T-helper 2 cell (primary cell): ENCODE data around the gene DSG4.
A peak's percentile ranks its signal among the peaks of the same experiment; 100 is the strongest.
"Not testable (repeated sequence)": the region's sequence is repeated elsewhere in the genome, so short reads cannot be mapped to it uniquely, and the experiment has no call there.

Experiments
- DNase-seq, 5 experiments: peaks; one replicate each; pipeline versions ENCODE4 v3.0.0 to v3.0.0-alpha.2; 2012 to 2022
- total RNA-seq, 2 donors: gene quantifications; one replicate each; lab custom pipeline; 2026; lab: John Stamatoyannopoulos, UW

The DSG4 gene, protein sequence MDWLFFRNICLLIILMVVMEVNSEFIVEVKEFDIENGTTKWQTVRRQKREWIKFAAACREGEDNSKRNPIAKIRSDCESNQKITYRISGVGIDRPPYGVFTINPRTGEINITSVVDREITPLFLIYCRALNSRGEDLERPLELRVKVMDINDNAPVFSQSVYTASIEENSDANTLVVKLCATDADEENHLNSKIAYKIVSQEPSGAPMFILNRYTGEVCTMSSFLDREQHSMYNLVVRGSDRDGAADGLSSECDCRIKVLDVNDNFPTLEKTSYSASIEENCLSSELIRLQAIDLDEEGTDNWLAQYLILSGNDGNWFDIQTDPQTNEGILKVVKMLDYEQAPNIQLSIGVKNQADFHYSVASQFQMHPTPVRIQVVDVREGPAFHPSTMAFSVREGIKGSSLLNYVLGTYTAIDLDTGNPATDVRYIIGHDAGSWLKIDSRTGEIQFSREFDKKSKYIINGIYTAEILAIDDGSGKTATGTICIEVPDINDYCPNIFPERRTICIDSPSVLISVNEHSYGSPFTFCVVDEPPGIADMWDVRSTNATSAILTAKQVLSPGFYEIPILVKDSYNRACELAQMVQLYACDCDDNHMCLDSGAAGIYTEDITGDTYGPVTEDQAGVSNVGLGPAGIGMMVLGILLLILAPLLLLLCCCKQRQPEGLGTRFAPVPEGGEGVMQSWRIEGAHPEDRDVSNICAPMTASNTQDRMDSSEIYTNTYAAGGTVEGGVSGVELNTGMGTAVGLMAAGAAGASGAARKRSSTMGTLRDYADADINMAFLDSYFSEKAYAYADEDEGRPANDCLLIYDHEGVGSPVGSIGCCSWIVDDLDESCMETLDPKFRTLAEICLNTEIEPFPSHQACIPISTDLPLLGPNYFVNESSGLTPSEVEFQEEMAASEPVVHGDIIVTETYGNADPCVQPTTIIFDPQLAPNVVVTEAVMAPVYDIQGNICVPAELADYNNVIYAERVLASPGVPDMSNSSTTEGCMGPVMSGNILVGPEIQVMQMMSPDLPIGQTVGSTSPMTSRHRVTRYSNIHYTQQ
- total RNA-seq: 0 reads per million in 2 donors

DNA sequence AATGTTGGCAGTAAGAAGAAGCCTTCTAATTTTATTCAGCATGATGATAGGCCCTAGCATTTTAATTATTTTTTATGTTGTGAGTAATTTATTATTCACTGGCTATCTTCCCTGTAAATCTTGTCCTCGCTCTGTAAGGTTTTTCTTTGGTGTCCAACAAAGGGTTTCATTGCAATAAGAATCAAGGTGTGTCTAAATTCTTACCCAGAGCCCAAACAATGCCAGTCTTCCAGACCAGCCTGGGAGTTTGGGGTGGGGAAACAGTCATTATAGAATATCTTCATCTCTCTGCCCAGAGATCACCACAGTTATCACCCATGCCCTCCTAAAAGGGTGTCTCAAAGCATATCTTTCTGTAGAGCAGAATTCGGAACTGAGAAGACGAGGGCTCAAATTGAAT lies at the start of gene DSG4:
TSS of gene DSG4 (plus strand) at position 301 of the 400 bp plus-strand sequence. CDS start 135 bp downstream, outside the sequence.
- no peak for DNase-seq

DNA sequence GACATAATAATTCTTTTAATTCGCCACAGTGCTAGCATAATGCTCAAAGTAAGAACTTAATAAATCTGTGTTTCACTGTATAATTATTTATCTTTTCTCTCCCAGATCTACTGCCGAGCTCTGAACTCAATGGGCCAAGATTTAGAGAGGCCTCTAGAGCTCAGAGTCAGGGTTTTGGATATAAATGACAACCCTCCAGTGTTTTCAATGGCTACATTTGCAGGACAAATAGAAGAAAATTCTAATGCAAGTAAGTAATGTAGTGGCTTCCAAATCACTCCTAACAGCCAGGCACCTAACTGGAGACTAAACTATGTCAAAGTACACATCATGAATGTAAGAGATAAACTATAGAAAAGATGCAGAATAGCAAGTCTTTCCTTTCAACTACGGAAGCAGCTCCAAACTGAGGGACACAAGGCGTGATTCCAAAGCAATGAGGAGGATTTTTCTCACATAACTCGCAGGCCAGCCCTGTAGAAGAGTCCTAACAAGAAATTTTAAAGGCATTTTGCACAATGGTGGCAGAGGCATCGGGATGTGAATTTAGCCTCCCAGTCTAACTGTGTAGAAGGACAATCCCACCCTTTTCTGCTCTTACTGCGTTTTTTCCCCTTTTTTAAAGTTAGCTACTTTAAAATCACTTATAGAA lies 46.7 kb upstream of the DSG4 start:
- DNase-seq: no peak

DNA sequence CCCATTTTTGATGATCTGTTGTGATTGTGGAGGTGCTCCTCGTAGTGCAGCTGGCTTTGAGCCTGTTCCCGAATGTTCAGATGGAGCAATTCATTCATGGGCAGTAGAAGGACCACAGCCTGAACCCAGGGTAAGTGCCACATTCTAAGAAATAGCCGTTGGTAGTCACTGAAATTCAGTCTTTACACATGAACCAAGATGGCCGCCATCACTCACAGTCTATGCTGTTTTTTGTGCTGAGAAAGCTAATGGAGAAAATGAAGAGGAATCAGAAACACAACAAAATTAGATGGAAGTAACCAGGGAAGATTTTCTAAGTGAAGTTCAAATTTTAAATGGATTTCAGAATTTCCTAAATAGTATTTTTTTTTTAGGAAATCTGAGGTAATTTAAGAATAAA lies 33.1 kb upstream of the DSG4 start:
- no peak for DNase-seq

DNA sequence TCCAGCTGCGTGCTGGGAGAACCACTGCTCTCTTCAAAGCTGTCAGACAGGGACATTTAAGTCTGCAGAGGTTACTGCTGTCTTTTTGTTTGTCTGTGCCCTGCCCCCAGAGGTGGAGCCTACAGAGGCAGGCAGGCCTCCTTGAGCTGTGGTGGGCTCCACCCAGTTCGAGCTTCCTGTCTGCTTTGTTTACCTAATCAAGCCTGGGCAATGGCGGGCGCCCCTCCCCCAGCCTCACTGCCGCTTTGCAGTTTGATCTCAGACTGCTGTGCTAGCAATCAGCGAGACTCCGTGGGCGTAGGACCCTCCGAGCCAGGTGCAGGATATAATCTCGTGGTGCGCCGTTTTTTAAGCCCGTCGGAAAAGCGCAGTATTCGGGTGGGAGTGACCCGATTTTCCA lies 23.2 kb upstream of the DSG4 start:
- DNase-seq: not testable (repeated sequence)

DNA sequence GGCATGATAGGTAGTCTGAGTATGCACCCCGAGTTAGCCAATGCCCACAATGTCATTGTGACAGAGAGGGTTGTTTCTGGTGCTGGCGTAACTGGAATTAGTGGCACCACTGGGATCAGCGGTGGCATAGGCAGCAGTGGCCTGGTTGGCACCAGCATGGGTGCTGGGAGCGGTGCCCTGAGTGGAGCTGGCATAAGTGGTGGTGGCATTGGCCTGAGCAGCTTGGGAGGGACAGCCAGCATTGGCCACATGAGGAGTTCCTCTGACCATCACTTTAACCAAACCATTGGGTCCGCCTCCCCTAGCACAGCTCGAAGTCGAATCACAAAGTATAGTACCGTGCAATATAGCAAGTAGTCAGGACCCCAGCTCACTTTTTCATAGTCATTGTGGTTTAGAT lies 21.6 kb upstream of the DSG4 start:
- no peak for DNase-seq

DNA sequence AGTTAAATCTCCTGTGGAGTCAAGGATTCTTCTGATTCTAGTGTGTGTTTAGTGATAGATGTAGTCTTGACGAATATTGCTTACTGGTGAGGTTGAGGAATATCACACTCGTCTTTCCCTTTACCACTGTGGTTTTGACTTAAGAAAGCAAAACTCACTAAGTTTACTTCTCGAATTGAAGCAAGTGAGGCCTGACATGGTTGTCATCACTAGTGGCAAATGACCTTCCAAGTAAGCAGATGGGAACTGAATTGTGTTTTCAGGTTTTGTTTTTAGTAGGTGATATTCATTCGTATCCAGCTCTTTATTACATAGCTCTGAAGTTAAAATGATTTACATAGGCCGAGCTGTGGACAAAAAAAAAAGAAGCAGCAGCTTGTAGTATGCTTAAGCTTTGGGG lies 20.6 kb upstream of the DSG4 start:
- no peak for DNase-seq

DNA sequence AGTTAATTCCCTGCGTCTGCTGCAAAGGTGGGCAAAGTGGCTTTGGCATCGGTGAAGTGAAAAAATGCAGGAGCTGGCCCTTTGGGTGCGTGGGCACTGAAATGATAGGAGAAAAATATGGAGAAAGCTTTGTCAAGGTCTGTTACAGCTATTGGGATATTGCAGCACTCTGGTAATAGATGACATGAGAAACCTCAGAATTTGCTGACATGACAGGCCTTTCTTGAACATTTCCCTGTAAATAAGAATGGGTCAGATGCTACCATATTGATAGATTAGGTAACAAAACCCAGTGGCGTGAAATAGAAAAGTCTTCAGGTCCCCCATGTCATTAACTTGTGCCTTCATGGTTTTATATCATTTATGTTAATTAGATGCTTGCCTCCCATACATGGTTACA lies 12.4 kb upstream of the DSG4 start:
- DNase-seq: no peak

DNA sequence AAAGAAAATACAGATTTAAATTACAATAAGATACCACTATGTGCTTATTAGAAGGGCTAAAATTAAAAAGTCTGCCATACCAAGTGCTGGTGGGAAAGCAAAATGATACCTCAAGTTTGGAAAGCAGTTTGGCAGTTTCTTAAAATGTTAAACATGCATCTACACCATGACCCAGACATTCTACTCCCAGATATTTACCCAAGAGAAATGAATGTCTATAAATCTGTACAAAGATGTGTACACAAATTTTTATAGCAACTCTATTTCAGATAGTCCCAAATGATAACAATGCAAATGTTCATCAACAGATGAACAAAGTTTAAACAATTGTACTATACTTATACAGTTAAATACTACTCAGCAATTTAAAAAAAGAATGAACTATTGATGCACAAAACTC lies 7.1 kb upstream of the DSG4 start:
- no peak for DNase-seq

DNA sequence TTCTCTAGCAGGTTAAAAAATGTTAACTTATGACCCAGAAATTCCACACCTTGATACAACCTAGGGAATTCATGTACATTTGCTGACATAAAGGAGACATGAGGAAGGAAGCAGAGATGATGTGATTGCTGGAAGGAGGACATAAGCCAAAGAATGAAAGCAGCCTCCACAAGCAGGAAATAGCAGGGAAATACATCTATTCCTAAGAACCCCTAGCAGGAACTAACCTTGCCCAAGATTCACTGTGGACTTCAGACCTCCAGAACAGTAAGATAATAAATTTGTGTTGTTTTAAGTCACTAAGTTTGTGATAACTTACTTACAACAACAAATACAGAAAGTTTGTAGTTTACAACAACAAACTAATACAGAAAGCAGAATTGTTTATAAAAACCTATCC lies 4.6 kb upstream of the DSG4 start:
- no peak for DNase-seq

DNA sequence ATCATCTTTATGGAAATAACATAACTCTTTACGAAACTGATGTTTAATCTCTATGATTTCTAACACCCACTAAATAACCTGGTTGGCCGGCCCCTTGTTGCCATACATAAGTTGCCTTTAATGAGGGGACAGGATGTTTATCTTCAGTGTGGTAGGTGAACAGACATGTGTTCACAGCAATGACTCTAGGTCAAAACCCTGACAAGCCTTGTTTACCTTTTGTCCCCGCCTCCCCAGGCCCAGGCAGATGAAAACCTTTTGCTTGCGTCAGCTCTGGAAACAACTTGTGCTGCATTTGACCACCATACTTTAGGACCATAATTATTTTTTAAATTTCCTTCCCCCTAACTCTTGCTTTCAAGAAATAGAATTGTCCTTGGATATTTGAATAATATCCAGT lies 2.9 kb upstream of the DSG4 start:
- no peak for DNase-seq

DNA sequence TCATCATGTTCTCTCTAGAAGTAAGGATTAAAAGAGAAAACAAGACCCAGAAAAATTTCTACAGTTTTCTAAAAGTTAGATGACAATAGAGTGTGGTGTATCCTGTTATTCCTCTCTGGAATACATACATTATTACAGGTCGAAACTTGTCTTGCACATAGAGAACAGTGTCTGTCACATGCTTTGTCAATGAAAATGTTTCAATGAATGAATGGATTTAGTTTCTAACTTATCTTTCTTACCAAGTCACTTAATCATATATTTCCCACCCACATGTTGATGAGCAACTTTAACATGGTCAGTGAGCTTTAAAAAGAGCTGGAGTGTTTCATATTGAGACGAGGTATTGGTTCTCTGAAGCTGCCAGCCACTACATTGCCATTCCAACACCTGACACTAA lies 4.3 kb downstream of the DSG4 start:
- no peak for DNase-seq

DNA sequence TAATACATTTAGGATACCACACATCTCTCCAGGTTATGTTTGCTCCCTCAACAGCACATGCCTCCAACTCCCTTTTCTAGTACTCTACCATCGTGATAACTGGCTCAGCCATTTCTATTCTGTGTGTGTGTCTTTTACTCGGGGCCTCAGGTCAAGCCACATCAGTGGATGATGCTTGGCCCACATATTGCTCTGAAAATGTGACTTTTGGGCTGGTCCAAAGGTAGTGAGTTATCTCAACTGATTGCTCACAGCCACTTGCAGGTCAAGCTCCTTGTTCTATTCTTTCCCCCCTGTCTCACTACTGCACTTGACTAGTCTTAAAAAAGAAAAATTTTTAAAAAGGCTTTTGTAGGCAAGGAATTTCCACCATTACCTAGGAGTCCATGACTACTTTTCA lies 5.5 kb downstream of the DSG4 start:
- no peak for DNase-seq

DNA sequence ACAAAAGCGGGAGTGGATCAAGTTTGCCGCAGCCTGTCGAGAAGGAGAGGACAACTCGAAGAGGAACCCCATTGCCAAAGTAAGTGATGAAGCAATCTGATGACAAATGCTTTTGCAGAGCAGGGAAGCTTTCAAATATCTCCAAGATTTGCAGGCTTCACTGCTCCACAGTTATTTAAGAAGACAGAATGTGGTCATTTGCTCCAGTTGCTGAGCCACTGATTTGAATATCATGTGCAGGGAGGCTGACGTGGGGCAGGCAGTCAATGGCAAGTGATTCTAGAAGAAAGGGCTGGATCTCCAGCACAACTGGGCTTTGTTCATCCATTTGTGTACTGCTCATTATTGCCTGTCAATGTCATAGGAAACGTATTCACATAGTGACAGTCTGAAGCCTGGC lies 10.2 kb downstream of the DSG4 start:
- no peak for DNase-seq

DNA sequence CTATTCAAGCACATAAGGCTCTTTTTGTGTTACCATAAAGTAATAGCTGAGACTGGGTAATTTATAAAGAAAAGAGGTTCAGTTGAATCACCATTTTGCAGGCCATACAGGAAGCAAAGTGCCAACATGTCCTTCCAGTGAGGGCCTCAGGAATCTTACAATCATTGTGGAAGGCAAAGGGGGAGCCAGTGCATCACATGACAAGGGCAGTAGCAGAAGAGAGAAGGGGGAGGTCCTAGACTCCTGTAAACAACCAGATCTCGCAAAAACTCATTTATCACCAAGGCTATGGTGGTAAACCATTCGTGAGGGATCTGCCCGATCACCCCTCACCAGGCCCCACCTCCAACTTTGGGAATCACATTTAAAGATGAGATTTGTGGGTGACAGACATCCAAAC lies 16.7 kb downstream of the DSG4 start:
- no peak for DNase-seq

DNA sequence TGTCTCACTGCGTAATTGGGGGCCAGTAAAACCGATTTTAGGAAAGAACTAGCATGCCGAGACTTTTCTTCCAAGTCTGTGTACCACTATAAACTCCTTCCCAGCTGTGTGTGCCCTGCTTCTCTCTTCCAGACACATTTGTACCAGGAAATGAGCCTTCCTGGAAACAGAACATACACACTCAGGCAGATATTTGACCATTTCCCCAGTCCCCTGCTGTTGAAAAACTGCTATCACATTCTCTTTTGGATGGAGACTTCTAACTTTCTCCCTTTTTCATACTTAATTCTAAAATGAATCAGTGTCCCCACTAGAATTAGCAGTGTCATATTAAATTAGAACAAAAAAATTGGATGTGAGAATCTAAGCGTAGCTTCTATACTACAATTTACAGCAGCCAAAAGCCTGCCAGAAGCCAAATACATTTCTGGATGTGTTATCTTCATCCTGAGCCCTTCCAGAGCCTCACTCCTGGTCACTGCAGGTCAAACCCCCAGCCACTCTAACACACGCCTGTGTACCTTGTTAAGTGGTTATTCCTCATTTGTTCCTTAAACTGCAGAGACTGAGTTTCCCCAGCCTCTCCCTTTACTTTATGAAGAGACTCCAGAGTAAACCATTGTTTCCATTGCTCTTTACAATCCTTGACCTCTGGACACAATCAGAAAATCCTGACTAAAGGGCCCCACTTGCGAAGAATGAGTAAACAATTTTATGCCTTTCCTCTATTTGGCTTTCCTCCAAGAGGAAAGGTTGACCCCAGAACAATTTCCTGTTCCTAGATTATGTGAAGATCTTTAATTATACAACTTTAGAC lies 20.4 kb downstream of the DSG4 start:
- DNase-seq: no peak

DNA sequence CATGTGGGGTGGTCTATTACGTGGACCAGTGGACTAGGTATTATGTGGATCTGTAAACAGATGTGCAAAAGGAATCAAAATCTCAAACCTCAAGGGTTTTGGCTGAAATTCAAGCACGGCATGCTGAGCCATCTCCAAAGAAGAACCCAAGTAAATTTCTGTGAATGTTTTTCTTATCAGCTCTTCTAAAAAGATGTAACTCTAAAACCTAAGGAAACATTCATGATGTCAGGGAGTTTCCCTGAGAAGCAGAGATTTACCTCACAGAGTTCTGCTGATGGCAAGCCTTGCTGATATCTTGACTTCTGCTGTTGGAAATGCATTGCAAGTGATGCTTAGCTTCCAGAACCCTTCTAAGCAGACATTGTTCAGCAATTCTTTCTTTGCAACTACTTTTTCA lies 21.6 kb downstream of the DSG4 start:
- no peak for DNase-seq

DNA sequence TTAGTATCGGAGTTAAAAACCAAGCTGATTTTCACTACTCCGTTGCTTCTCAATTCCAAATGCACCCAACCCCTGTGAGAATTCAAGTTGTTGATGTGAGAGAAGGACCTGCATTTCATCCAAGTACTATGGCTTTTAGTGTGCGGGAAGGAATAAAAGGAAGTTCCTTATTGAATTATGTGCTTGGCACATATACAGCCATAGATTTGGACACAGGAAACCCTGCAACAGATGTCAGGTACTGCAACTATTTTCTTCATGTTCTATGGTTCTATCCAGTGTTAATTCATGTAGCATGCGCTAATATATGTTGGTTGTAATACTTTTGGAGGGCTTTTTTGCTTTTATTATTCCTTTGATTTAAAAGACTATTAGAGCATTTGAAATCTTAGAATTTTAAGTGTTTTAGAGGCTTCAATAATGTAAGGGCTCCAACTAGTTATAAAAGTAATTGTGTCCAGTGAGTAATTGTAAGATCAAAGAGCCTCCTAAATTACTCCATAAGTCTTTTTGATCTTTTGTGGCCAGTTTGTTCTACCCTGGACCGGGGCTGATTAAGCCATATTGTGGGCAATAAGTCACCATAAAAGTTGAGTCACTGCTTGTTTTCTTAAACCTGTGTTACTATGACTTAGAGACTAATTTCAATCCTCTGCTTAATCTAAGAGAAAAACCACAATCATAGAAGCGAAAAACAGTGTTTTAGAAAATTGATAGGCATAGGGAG lies 22.9 kb downstream of the DSG4 start:
- no peak for DNase-seq

DNA sequence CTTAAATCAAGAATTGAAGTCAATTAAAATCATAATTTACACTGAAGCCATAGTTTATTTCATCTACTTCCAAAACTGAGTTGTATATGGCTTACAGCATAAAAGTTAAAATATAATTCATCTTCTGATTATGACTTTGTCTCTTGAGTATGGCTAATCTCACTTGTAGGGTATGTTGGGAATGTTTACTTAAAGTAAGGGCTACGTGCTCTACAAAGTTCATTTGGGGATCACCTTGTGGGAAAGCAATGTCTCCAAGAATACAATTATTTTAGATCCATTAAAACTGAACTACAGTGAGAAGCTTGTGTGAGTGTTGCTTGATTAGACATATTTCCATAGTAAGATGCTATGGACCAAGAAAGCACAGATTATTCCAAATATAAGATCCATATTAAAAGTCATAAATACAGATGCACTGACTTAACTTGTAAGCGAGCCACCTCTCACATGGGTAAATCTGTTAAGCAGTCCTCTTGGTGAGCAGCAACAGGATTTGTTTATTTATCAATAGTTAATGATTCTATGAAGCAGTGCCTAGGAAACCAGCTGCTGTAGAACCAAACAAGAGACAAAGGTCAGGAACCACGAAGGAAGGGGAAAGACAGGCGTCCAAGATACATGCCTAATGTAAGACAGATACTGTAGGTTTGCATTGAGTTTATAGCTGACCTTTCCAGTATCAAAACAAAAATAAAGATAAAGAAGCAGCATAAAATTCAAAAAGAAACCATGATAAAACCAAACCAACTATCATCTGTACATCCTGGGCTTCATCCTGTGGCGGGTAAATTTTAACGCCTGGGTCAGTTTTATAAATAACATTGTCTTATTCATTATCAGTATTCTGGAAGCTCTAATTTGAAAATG lies 24.8 kb downstream of the DSG4 start:
- no peak for DNase-seq

DNA sequence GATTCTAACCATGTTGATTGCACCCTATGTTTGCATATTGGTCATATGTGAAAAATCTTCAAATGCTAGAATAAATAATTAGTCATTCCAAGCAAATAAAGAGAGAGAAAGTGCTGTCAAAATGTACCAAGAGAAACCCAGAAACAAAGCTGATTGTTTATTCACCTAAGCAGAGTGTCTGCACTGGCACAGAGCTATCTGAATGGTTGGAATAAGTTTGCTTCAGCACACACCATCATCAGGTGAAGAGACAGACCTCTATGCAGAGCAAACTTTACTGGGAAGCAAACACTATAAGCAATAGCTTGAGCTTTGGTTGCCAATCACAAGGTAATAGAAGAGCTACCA lies 25.4 kb downstream of the DSG4 start:
- no peak for DNase-seq

DNA sequence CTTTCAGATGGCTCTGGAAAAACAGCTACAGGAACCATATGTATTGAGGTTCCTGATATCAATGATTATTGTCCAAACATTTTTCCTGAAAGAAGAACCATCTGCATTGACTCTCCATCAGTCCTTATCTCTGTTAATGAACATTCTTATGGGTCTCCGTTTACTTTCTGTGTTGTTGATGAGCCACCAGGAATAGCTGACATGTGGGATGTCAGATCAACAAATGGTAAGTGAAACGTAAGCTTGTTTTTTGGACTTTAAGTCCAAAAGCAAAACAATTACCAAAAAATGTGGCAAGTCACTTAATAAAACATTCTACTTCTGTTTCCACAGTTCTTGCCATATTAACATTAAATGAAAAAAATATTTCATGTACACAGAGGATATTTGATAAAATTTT lies 26.8 kb downstream of the DSG4 start:
- DNase-seq: no peak

DNA sequence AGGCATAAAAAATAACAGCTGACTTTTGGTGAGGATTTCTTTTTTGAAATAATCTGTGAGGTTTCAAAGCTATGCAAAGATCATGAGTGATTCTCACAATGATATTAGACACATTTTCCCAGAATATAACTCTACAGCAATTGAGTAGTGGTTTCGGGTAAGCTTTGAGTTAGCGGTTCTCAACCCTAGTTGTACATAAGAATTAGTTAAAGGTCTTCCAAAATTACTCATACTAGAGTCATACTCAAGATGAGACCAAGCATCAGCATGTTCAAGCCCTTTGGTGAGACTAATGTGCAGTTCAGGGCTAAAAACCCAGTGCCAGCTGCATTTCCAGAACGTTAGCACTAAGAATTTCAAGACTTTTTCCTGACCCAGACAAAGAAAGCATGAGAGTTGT lies 31.1 kb downstream of the DSG4 start:
- peak in 1 of 5 experiments; percentile 0 for DNase-seq
